ENCODE results near the gene PALM2AKAP2. TPM values are rescaled to one million over a fixed set of nuclear protein-coding genes. Genes with fewer than 3 reads are reported as not detected.

The PALM2AKAP2 gene
- polyA plus RNA-seq, 2 of the 4 experiments (the other 2 are of a cell fraction), result 0.06 TPM; not detected in 1

DNA sequence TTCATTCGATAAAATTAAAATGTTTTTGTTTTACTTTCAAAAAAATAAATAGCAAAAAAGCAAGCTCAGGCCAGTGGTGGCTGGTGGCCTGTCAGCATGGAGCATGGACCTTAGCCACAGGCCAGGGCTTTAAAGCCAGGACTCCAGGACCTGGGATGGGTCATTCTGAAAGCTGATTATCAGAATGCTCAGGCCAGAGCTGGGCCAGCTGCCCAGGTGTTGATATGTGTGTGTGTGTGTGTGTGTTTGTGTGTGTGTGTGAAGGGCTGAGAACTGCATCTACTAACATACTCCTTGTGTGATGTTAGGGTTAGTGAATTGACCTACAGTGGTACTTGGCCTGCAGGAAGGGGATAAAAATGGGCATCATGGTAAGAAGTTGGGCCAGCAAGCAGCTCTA is 21.5 kb downstream of the PALM2AKAP2 start:
- POLR2A ChIA-PET, result no interaction called here

DNA sequence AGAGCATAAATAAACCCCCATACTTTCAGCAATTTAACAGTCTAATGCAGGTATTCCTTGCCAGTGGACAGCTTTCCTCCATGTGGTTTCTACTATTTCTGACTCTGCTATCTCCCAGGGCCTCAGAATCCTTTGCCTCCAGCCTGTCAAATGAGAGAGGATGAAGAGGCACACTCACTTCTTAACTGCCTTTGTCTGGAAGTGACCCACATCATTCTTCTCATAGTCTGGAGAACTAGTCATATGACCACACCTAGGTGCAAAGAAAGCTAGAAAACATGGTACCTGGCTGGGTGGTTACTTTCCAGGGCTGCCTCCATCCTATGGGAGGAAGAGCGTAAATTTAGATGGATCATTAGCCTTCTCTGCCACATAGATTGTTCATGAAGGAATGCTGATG is 22.5 kb downstream of the PALM2AKAP2 start:
- CTCF ChIA-PET, result no interaction called here
- ATAC-seq, result no peak

More for the DNA sequence above, 21.5 kb downstream of the PALM2AKAP2 start:
- no peak for FAIRE-seq
- WGBS (ENCODE audit: missing lambda C conversion rate), result 3% methylated on average over 1 of the region's 1 CpG
- TF ChIP-seq CHD2 (IDR thresholded peaks at IDR 0.05; ENCODE audit: low read length, partially characterized antibody), result no peak
- no peak for ATAC-seq
- no peak overlapping the region for H3K4me2 ChIP-seq
- H3K4me3 ChIP-seq, result no peak overlapping the region
- DNase-seq (ENCODE audit: low read depth in 1 of 2, low spot score in 1 of 2), result no peak
- CTCF ChIA-PET, result interaction anchor here (0.9 to 3.9 kb wide), 4 partner anchors 11 to 21 kb away, joined by 3 to 20 read pairs (median 4); partner anchors contain the start of gene PALM2AKAP2
- no peaks in the 10 kb centered on the region for H3K9me3 ChIP-seq
- H3K27ac ChIP-seq, result no peak overlapping the region
- no peaks in the 10 kb centered on the region for H3K4me1 ChIP-seq

DNA sequence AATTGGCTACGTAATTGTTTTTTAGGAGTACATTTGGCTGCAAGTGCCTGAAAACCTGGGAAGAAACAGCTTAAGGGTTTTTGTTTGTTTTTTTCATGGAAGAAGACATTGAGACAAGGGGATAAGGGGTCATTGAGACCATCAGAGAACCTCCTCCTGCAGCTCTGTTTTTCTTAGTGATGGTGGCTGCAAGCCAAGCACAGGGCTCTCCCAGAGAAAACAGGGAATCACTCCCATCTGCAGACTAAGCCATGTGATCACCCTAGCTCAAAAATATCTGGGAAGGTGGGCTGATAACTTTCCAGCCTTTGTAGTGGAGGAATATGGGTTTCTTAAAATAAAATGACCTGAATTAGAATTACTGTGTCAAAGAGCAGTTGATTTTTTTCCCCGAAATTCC is 25.1 kb downstream of the PALM2AKAP2 start:
- H3K4me3 ChIP-seq, result no peak overlapping the region
- ChIA-PET POLR2A (no interaction called here), CTCF (interaction anchor here (1.4 to 3.4 kb wide), 3 partner anchors 13 to 19 kb away, joined by 3 to 25 read pairs (median 5); no protein-coding TSS in a partner anchor)
- H3K27ac ChIP-seq, result no peak overlapping the region
- H3K4me2 ChIP-seq, result no peak overlapping the region
- no peaks in the 10 kb centered on the region for H3K9me3 ChIP-seq
- ATAC-seq (no peak), FAIRE-seq (no peak), DNase-seq (ENCODE audit: low read depth in 1 of 2, low spot score in 1 of 2) (no peak)
- no peaks in the 10 kb centered on the region for H3K4me1 ChIP-seq
- WGBS (ENCODE audit: missing lambda C conversion rate), result 42% methylated on average over 2 of the region's 2 CpGs
- no peak for TF ChIP-seq ZSCAN20 (CRISPR knock-in tag; IDR thresholded peaks at IDR 0.05)
- no peak for TF ChIP-seq TP53 (CRISPR knock-in tag; IDR thresholded peaks at IDR 0.05)
- TF ChIP-seq, protein P1, sequence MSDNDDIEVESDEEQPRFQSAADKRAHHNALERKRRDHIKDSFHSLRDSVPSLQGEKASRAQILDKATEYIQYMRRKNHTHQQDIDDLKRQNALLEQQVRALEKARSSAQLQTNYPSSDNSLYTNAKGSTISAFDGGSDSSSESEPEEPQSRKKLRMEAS (IDR thresholded peaks at IDR 0.05), result no peak
- no peak for TF ChIP-seq HOXA7 (CRISPR knock-in tag; IDR thresholded peaks at IDR 0.05)
- TF ChIP-seq FOSL2 (IDR thresholded peaks at IDR 0.05), result no peak
- TF ChIP-seq FOSL2 (CRISPR knock-in tag; IDR thresholded peaks at IDR 0.05), result no peak
- no peak for TF ChIP-seq EHMT2 (IDR thresholded peaks at IDR 0.05; ENCODE audit: low read depth)
- TF ChIP-seq, protein P2, sequence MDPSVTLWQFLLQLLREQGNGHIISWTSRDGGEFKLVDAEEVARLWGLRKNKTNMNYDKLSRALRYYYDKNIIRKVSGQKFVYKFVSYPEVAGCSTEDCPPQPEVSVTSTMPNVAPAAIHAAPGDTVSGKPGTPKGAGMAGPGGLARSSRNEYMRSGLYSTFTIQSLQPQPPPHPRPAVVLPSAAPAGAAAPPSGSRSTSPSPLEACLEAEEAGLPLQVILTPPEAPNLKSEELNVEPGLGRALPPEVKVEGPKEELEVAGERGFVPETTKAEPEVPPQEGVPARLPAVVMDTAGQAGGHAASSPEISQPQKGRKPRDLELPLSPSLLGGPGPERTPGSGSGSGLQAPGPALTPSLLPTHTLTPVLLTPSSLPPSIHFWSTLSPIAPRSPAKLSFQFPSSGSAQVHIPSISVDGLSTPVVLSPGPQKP (IDR thresholded peaks at IDR 0.05; ENCODE audit: low read depth, low read length), result no peak
- TF ChIP-seq CBX2 (IDR thresholded peaks at IDR 0.05; ENCODE audit: borderline replicate concordance, low read depth), result no peak
- no peak for TF ChIP-seq POLR2AphosphoS2 (conservative IDR thresholded peaks at IDR 0.05; ENCODE audit: low read length)
- TF ChIP-seq, protein P3, sequence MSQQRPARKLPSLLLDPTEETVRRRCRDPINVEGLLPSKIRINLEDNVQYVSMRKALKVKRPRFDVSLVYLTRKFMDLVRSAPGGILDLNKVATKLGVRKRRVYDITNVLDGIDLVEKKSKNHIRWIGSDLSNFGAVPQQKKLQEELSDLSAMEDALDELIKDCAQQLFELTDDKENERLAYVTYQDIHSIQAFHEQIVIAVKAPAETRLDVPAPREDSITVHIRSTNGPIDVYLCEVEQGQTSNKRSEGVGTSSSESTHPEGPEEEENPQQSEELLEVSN (IDR thresholded peaks at IDR 0.05; ENCODE audit: borderline replicate concordance, low read depth), result no peak
- TF ChIP-seq HDAC2 (IDR thresholded peaks at IDR 0.05), result no peak
- no peak for TF ChIP-seq SREBF2 (IDR thresholded peaks at IDR 0.05)
- TF ChIP-seq JUNB (IDR thresholded peaks at IDR 0.05), result no peak
- no peak for TF ChIP-seq ZC3H11A (IDR thresholded peaks at IDR 0.05)
- no peak for TF ChIP-seq NFE2L2 (conservative IDR thresholded peaks at IDR 0.05; ENCODE audit: low read length)
- TF ChIP-seq BHLHE40 (IDR thresholded peaks at IDR 0.05; ENCODE audit: low read depth, low read length), result no peak
- TF ChIP-seq RAD21 (conservative IDR thresholded peaks at IDR 0.05 in 1 of 2, IDR thresholded peaks at IDR 0.05 in 1 of 2), result no peak
- no peak for TF ChIP-seq ZFP36 (IDR thresholded peaks at IDR 0.05; ENCODE audit: borderline replicate concordance, partially characterized antibody)

More for the DNA sequence above, 22.5 kb downstream of the PALM2AKAP2 start:
- FAIRE-seq, result no peak
- POLR2A ChIA-PET, result no interaction called here
- H3K4me3 ChIP-seq, result no peak overlapping the region
- WGBS (ENCODE audit: missing lambda C conversion rate), result 35% methylated on average over 1 of the region's 1 CpG
- no peaks in the 10 kb centered on the region for H3K4me1 ChIP-seq
- no peaks in the 10 kb centered on the region for H3K9me3 ChIP-seq
- no peak overlapping the region for H3K4me2 ChIP-seq
- H3K27ac ChIP-seq, result no peak overlapping the region
- TF ChIP-seq, protein P3 (IDR thresholded peaks at IDR 0.05; ENCODE audit: borderline replicate concordance, low read depth), result no peak
- TF ChIP-seq, protein P2 (IDR thresholded peaks at IDR 0.05; ENCODE audit: low read depth, low read length), result no peak
- TF ChIP-seq MYC (IDR thresholded peaks at IDR 0.05; ENCODE audit: borderline replicate concordance, low read length), result no peak
- no peak for TF ChIP-seq HDAC2 (IDR thresholded peaks at IDR 0.05)
- TF ChIP-seq EHF (CRISPR knock-in tag; IDR thresholded peaks at IDR 0.05), result no peak
- no peak for TF ChIP-seq MAFK (IDR thresholded peaks at IDR 0.05; ENCODE audit: partially characterized antibody)
- TF ChIP-seq, protein P4, sequence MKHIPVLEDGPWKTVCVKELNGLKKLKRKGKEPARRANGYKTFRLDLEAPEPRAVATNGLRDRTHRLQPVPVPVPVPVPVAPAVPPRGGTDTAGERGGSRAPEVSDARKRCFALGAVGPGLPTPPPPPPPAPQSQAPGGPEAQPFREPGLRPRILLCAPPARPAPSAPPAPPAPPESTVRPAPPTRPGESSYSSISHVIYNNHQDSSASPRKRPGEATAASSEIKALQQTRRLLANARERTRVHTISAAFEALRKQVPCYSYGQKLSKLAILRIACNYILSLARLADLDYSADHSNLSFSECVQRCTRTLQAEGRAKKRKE (CRISPR knock-in tag; IDR thresholded peaks at IDR 0.05; ENCODE audit: low read depth), result no peak
- no peak for TF ChIP-seq HOXA7 (CRISPR knock-in tag; IDR thresholded peaks at IDR 0.05)
- TF ChIP-seq, protein P5, sequence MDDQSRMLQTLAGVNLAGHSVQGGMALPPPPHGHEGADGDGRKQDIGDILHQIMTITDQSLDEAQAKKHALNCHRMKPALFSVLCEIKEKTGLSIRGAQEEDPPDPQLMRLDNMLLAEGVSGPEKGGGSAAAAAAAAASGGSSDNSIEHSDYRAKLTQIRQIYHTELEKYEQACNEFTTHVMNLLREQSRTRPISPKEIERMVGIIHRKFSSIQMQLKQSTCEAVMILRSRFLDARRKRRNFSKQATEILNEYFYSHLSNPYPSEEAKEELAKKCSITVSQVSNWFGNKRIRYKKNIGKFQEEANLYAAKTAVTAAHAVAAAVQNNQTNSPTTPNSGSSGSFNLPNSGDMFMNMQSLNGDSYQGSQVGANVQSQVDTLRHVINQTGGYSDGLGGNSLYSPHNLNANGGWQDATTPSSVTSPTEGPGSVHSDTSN (IDR thresholded peaks at IDR 0.05), result no peak
- no peak for TF ChIP-seq SREBF2 (IDR thresholded peaks at IDR 0.05)
- no peak for DNase-seq (ENCODE audit: low read depth in 1 of 2, low spot score in 1 of 2)
